Stimulated activated CD8-positive, alpha-beta memory T cell treated with anti-CD3 and anti-CD28 coated beads, Interleukin-12 subunit alpha, Interleukin-12 subunit beta, amount 100 ng/mL, for 4 hours (primary cell): ENCODE measurements around the gene SRCAP.
A peak's percentile ranks its signal among the peaks of the same experiment; 100 is the strongest.

Experiments
- DNase-seq: peaks from one replicate; pipeline ENCODE4 v3.0.0-alpha.2; 2020; ENCODE audit warnings: low read depth

Gene SRCAP

GRCh38 chr16:30760001-30760559 is 61.1 kb downstream of the SRCAP start:
- DNase-seq = no peak

GRCh38 chr16:30760577-30761426 is 61.8 kb downstream of the SRCAP start:
- no peak for DNase-seq

GRCh38 chr16:30761427-30761927 is 62.5 kb downstream of the SRCAP start:
- DNase-seq = peak; percentile 16

- peak; percentile 87 for DNase-seq
Measured at GRCh38 chr16:30761928-30762902, 63.2 kb downstream of the SRCAP start, which contains the start of the genes CFAP119 and RNF40. Gene CFAP119 (minus strand): TSS chr16:30762062. CDS start chr16:30761748, 314 bp downstream. Gene RNF40 (plus strand): TSS chr16:30762322. CDS start chr16:30762546, 224 bp downstream.

GRCh38 chr16:30762991-30763725 is 64.2 kb downstream of the SRCAP start:
- no peak for DNase-seq

GRCh38 chr16:30764086-30764485 is 65.1 kb downstream of the SRCAP start:
- DNase-seq = no peak

- no peak for DNase-seq
Measured at GRCh38 chr16:30764816-30765465, 66.0 kb downstream of the SRCAP start.

- no peak for DNase-seq
Measured at GRCh38 chr16:30766206-30766932, 67.4 kb downstream of the SRCAP start.

GRCh38 chr16:30766933-30767284 is 67.9 kb downstream of the SRCAP start:
- no peak for DNase-seq

GRCh38 chr16:30767767-30768465 is 68.9 kb downstream of the SRCAP start:
- no peak for DNase-seq

GRCh38 chr16:30768583-30769181 is 69.7 kb downstream of the SRCAP start:
- no peak for DNase-seq

- no peak for DNase-seq
Measured at GRCh38 chr16:30769379-30770089, 70.6 kb downstream of the SRCAP start.

- no peak for DNase-seq
Measured at GRCh38 chr16:30771726-30772125, 72.8 kb downstream of the SRCAP start.

GRCh38 chr16:30773826-30774225 is 74.9 kb downstream of the SRCAP start:
- DNase-seq = no peak

- no peak for DNase-seq
Measured at GRCh38 chr16:30774367-30775130, 75.6 kb downstream of the SRCAP start.

GRCh38 chr16:30775131-30775391 is 76.1 kb downstream of the SRCAP start:
- no peak for DNase-seq

- DNase-seq = peak; percentile 32
Measured at GRCh38 chr16:30775392-30776188, 76.6 kb downstream of the SRCAP start.
